Epithelial cell of esophagus (primary cell): Measurements from ENCODE around the gene SYNPO2.

ENCODE experiments used
- DNase-seq: peaks from one replicate; pipeline ENCODE4 v3.0.0; 2010; ENCODE audit warnings: low read depth
- H3K4me3 ChIP-seq: 2 replicates; pipeline ENCODE4 v1.5.1; 2011; ENCODE audit warnings: mild to moderate bottlenecking, low read length, control low read depth
- CTCF ChIP-seq: IDR thresholded peaks from 2 replicates; pipeline ENCODE4 v1.5.1; 2011; ENCODE audit warnings: low read depth, mild to moderate bottlenecking, low read length, control low read depth, inconsistent platforms; ENCODE audit not compliant: insufficient read depth; ENCODE audit errors: missing control alignments

SYNPO2 gene

GRCh38 chr4:118953276-118953675 lies 64.6 kb downstream of the SYNPO2 start:
- TF ChIP-seq CTCF = no peak
- DNase-seq = peak; percentile 12
- no peak overlapping the region for H3K4me3 ChIP-seq

GRCh38 chr4:118954246-118954645 lies 65.6 kb downstream of the SYNPO2 start:
- H3K4me3 ChIP-seq = no peak overlapping the region
- peak; percentile 40 for TF ChIP-seq CTCF
- DNase-seq = peak; percentile 24

GRCh38 chr4:118955515-118955914 lies 66.9 kb downstream of the SYNPO2 start:
- TF ChIP-seq CTCF = no peak
- DNase-seq = no peak
- no peak overlapping the region for H3K4me3 ChIP-seq

- DNase-seq = no peak
- TF ChIP-seq CTCF = no peak
- H3K4me3 ChIP-seq = no peak overlapping the region
Observed at GRCh38 chr4:118957722-118958445, 69.2 kb downstream of the SYNPO2 start.

- TF ChIP-seq CTCF = no peak
- DNase-seq = no peak
- no peak overlapping the region for H3K4me3 ChIP-seq
Observed at GRCh38 chr4:118962540-118962939, 73.9 kb downstream of the SYNPO2 start.

GRCh38 chr4:118964891-118965411 lies 76.3 kb downstream of the SYNPO2 start:
- H3K4me3 ChIP-seq = no peak overlapping the region
- TF ChIP-seq CTCF = no peak
- DNase-seq = no peak

GRCh38 chr4:118967393-118967792 lies 78.7 kb downstream of the SYNPO2 start:
- no peak overlapping the region for H3K4me3 ChIP-seq
- DNase-seq = peak; percentile 36
- TF ChIP-seq CTCF = no peak
